Activated B cell treated with CpG ODN at 0.5 μM for 24 hours (primary cell): Measurements from ENCODE around the gene CFAP100. TPM values are rescaled to one million over a fixed set of nuclear protein-coding genes. Genes with fewer than 3 reads are reported as not detected.

ENCODE experiments used
- ATAC-seq: fragments of 200-7000 bp; cut with Tn5 transposase; one replicate; pipeline ENCODE4 v1.10.0; 2021; ENCODE audit warnings: low read depth, mild to moderate bottlenecking, moderate library complexity
- CTCF ChIA-PET: fragments of 350-600 bp; sonication (Branson Sonifier 250); formaldehyde crosslinking; loops from one replicate; lab custom pipeline; 2021; ENCODE audit warnings: antibody characterized with exemption; lab: Charles Lee
- POLR2A ChIA-PET: fragments of 350-600 bp; sonication (Branson Sonifier 250); formaldehyde crosslinking; loops from one replicate; lab custom pipeline; 2021; ENCODE audit warnings: antibody characterized with exemption; lab: Charles Lee
- DNase-seq: peaks from one replicate; pipeline ENCODE4 v3.0.0; 2022
- H3K27ac Mint-ChIP-seq: one replicate; pipeline ENCODE4 v1.8.0; 2020; ENCODE audit warnings: mixed read lengths
- H3K27me3 Mint-ChIP-seq: one replicate; pipeline ENCODE4 v1.8.0; 2021; ENCODE audit warnings: mixed read lengths
- H3K36me3 Mint-ChIP-seq: one replicate; pipeline ENCODE4 v1.8.0; 2021; ENCODE audit warnings: low read depth, mixed read lengths
- H3K4me1 Mint-ChIP-seq: one replicate; pipeline ENCODE4 v1.8.0; 2021; ENCODE audit warnings: mixed read lengths
- H3K4me3 Mint-ChIP-seq: one replicate; pipeline ENCODE4 v1.8.0; 2020; ENCODE audit warnings: mild to moderate bottlenecking, mixed read lengths
- H3K9me3 Mint-ChIP-seq: one replicate; pipeline ENCODE4 v1.8.0; 2020; ENCODE audit warnings: mixed read lengths
- intact Hi-C: fragments of 100-400 bp; cut with micrococcal nuclease; formaldehyde crosslinking; loops from one replicate; pipeline ENCODE4 v1.15.1; 2024
- total RNA-seq: library from RNA; stranded (reverse); gene quantifications from 2 replicates; pipeline ENCODE4 v1.2.3, GENCODE V29; 2022
- TF ChIP-seq, protein P1 (sequence below): fragments of 200-600 bp; IDR thresholded peaks from one replicate; pipeline ENCODE4 v1.8.0; 2022; ENCODE audit warnings: antibody characterized with exemption, mild to moderate bottlenecking

The CFAP100 gene
- total RNA-seq, 1 donor from 2014 or later, result not detected

- Mint-ChIP-seq H3K27ac (no peak overlapping the region), H3K36me3 (no peaks in the 10 kb centered on the region), H3K4me3 (no peak overlapping the region), H3K9me3 (peaks cover 12% of the 10 kb centered on the region), H3K27me3 (peaks cover 10% of the 10 kb centered on the region), H3K4me1 (no peaks in the 10 kb centered on the region)
- TF ChIP-seq, protein P1, sequence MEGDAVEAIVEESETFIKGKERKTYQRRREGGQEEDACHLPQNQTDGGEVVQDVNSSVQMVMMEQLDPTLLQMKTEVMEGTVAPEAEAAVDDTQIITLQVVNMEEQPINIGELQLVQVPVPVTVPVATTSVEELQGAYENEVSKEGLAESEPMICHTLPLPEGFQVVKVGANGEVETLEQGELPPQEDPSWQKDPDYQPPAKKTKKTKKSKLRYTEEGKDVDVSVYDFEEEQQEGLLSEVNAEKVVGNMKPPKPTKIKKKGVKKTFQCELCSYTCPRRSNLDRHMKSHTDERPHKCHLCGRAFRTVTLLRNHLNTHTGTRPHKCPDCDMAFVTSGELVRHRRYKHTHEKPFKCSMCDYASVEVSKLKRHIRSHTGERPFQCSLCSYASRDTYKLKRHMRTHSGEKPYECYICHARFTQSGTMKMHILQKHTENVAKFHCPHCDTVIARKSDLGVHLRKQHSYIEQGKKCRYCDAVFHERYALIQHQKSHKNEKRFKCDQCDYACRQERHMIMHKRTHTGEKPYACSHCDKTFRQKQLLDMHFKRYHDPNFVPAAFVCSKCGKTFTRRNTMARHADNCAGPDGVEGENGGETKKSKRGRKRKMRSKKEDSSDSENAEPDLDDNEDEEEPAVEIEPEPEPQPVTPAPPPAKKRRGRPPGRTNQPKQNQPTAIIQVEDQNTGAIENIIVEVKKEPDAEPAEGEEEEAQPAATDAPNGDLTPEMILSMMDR, result no peak
- ChIA-PET CTCF (no interaction called here), POLR2A (no interaction called here)
- intact Hi-C loops, result no loop called here
- DNase-seq (no peak), ATAC-seq (no peak)
These were observed 7.5 kb downstream of the CFAP100 start for GRCh38 chr3:126402178-126402577.

- peaks cover 13% of the 10 kb centered on the region for H3K27me3 Mint-ChIP-seq
These were observed 8.1 kb downstream of the CFAP100 start for GRCh38 chr3:126402666-126403302.

DNA sequence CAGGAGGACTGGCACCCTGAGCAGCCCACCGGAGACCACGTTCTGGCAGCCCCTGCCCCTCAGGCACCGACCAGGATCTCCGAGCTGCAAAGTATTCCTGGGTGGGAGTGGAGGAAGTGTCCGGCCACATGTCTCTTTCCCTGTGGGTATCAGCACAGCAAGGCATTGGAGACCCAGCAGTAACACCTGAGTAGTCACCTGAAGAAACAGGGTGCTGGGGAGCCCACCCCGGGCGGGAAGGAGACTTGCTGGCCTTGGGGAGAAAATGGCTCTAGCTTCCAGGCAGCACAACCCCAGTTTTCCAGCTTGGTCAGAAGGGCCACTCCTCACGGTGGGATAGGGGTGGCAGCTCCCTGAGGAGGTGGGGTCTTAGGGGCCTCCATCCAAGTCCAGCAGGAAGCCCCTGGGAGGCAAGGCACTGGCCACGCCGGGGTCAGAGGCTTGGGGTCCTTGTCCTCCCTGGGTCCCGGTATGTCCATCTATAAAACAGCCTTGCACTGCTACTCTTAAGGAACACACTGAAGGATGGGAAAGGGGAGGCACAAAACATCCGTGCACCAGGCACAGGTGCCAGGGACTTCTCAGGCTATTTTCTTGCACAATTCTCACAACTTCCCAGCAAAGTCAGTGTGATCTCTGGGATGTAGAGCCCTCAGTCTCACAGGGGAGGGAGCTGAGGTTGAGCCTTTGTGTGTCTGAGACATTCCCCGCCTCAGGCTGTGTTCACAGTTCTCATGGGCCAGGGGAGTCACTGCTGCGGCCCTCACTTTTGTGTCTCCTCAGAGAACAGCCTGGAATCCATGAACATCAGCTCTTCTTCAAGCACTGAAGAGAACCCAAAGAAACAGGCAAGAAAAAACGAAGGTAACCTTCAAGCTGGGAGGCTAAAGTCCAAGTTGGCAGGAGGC is 11.9 kb downstream of the CFAP100 start:
- no peaks in the 10 kb centered on the region for H3K36me3 Mint-ChIP-seq
- ChIA-PET CTCF (no interaction called here), POLR2A (no interaction called here)
- DNase-seq (no peak), ATAC-seq (no peak)
- H3K9me3 Mint-ChIP-seq, result no peaks in the 10 kb centered on the region
- H3K4me3 Mint-ChIP-seq, result no peak overlapping the region
- no peak overlapping the region for H3K27ac Mint-ChIP-seq
- peaks cover 16% of the 10 kb centered on the region for H3K27me3 Mint-ChIP-seq
- TF ChIP-seq, protein P1, result no peak
- H3K4me1 Mint-ChIP-seq, result no peaks in the 10 kb centered on the region
- intact Hi-C loops, result no loop called here

More at GRCh38 chr3:126402666-126403302, 8.1 kb downstream of the CFAP100 start:
- TF ChIP-seq, protein P1, result no peak
- intact Hi-C loops, result no loop called here
- Mint-ChIP-seq H3K9me3 (peaks cover 12% of the 10 kb centered on the region), H3K4me3 (no peak overlapping the region), H3K36me3 (no peaks in the 10 kb centered on the region), H3K4me1 (no peaks in the 10 kb centered on the region), H3K27ac (no peak overlapping the region)
- no peak for DNase-seq
- ChIA-PET POLR2A (no interaction called here), CTCF (no interaction called here)
- no peak for ATAC-seq

GRCh38 chr3:126407412-126408044 is 12.8 kb downstream of the CFAP100 start:
- ChIA-PET CTCF (no interaction called here), POLR2A (no interaction called here)
- intact Hi-C loops, result no loop called here
- DNase-seq (no peak), ATAC-seq (no peak)
- Mint-ChIP-seq H3K27me3 (peaks cover 16% of the 10 kb centered on the region), H3K4me3 (no peak overlapping the region), H3K4me1 (no peaks in the 10 kb centered on the region), H3K9me3 (no peaks in the 10 kb centered on the region), H3K36me3 (no peaks in the 10 kb centered on the region), H3K27ac (no peak overlapping the region)
- TF ChIP-seq, protein P1, result no peak

GRCh38 chr3:126408099-126408498 is 13.4 kb downstream of the CFAP100 start:
- ChIA-PET POLR2A (no interaction called here), CTCF (no interaction called here)
- Mint-ChIP-seq H3K36me3 (no peaks in the 10 kb centered on the region), H3K9me3 (no peaks in the 10 kb centered on the region), H3K27me3 (peaks cover 11% of the 10 kb centered on the region), H3K27ac (no peak overlapping the region), H3K4me1 (no peaks in the 10 kb centered on the region), H3K4me3 (no peak overlapping the region)
- TF ChIP-seq, protein P1, result no peak
- DNase-seq (no peak), ATAC-seq (no peak)
- intact Hi-C loops, result no loop called here
